SKM-1 (cell line): ENCODE measurements around the gene RABL2A.
"Not testable (repeated sequence)": the region's sequence is repeated elsewhere in the genome, so short reads cannot be mapped to it uniquely, and the experiment has no call there.

Experiments
- DNase-seq: peaks from one replicate; lab custom pipeline; 2025; ENCODE audit not compliant: unreplicated experiment; lab: John Stamatoyannopoulos, UW

RABL2A gene

GRCh38 chr2:113677330-113677729 lies 50.3 kb downstream of the RABL2A start:
- DNase-seq: no peak

- no peak for DNase-seq
Measured at GRCh38 chr2:113679457-113679856, 52.4 kb downstream of the RABL2A start.

- no peak for DNase-seq
Measured at GRCh38 chr2:113685471-113685870, 58.4 kb downstream of the RABL2A start.

GRCh38 chr2:113686537-113686936 lies 59.5 kb downstream of the RABL2A start:
- no peak for DNase-seq

GRCh38 chr2:113690871-113691270 lies 63.8 kb downstream of the RABL2A start:
- not testable (repeated sequence) for DNase-seq
